GM18951 (cell line): Measurements from ENCODE around the gene IL26.

Experiments used
- POLR2A ChIP-seq: IDR thresholded peaks from 4 replicates; pipeline ENCODE4 v1.6.1; 2011; ENCODE audit warnings: mild to moderate bottlenecking; ENCODE audit not compliant: insufficient read length, insufficient read depth; ENCODE audit errors: extremely low read depth
- in situ Hi-C: fragments of 300-500 bp; cut with MboI; formaldehyde crosslinking; loops from one replicate; pipeline ENCODE4 v1.12.0; 2022; ENCODE audit warnings: low sequenced_read_pairs, mixed read lengths, inconsistent platforms; ENCODE audit not compliant: unreplicated experiment

Gene IL26

DNA sequence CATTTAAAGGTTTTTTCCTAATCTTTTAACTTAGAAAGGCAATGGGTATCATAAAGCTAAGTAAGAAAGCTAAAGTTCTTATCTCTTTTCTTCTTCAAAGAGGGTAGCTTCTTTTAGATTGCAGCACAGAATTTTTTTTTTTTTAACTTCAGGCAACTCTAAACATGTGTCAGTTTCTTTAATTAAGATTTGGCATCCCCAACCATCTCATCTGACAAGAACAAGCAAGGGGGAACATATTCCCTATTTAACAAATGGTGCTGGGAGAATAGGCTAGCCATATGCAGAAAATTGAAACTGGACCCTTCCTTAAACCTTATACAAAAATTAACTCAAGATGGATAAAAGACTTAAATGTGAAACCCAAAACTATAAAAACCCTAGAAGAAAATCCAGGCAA, 51.8 kb downstream of the IL26 start:
- no peak for TF ChIP-seq POLR2A
- in situ Hi-C loops, result no loop called here

DNA sequence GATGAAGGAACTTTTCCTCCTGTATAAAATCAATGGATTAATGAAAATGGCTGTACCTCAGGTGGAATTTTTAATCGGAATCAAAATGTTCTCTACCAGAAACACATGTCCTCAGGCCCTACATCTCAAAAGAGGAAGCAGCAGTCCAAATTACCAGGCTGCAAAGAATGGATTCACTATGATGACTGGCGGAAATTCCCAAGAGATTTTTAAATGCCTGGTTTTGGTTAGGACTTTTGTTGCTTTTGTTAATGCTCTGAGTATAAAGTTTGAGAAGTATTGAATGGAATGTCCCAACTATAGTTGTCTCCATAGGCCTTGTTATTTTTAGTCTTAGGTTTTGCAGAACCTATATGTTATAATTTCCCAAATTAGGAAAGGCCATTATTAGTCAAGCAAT, 54.9 kb downstream of the IL26 start:
- in situ Hi-C loops, result no loop called here
- TF ChIP-seq POLR2A, result no peak

DNA sequence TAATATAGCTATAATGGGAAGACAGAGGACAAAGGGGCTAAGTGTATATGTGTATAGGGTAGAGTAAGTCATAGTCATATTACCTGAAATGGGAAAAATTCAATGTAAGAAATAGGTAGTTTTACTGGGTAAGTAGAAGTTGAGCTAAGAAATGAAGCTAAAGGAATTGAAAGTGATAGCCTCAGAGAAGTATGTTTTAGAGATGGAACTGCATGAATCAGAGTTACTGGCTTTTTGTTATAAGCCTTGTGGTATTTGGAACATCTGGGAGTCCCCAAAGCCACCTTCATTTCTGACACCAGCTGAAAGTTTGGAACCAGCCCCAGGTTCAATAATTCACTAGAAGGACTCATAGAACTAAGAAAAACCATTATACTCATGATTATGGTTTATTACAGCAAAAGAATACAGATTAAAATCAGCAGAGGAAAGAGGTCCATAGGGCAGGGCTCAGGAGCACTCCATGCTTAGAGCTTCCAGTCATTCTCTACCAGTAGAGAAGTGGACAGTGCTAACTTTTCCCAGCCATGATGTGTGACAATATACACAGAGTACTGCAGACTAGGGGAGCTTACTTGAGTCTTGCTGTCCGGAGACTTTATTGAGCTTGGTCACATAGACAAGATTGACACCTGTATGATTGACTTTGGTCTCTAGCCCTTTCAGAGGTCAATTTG, 56.3 kb downstream of the IL26 start:
- in situ Hi-C loops, result no loop called here
- TF ChIP-seq POLR2A, result no peak

DNA sequence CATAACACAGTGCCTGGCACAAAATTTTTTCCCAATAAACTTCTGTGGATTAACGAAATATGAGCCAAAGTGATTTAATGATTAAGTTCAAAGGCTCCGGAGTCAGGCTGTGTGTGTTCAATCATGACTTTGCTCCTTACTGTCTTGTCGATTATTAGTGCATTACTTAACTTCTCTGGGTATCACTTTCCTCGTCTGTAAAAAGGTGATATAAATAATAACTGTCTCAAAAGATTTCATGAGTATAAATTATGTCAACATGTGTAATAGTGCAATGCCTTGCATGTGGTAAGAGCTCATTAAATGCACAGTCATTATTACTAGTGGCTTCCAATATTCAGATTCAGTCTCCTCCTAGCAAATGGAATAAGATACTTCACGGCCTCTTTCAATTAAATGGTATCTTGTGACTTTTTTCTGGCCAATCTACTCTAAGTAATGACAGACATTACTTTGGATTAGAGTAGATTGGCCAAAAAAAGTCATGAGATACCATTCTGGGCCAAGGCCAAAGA, 59.2 kb downstream of the IL26 start:
- TF ChIP-seq POLR2A, result no peak
- in situ Hi-C loops, result no loop called here

DNA sequence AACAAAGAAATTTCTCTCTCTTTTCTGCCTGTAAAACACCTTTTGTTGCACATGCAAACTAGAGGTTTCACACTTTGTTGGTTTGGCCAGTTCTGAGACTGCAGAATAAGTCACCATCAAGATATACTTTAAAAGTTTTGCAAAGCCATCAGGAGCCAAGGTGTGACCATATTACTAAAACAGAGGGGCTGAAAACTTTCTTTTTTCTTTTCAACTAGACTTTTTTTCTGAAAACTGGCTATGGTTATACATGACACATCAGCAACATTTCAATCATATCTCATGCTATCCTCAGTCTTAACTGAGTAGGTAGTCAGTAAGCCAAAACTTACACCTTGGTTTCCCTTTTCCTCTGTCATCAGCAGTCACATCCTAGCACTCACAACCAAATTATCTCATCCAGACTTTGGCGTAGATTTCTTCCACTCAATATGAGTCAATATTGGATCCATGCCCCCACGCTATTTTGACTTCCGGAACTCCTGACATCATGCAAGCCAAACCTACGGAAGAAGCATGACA, 62.0 kb downstream of the IL26 start:
- in situ Hi-C loops, result no loop called here
- no peak for TF ChIP-seq POLR2A

DNA sequence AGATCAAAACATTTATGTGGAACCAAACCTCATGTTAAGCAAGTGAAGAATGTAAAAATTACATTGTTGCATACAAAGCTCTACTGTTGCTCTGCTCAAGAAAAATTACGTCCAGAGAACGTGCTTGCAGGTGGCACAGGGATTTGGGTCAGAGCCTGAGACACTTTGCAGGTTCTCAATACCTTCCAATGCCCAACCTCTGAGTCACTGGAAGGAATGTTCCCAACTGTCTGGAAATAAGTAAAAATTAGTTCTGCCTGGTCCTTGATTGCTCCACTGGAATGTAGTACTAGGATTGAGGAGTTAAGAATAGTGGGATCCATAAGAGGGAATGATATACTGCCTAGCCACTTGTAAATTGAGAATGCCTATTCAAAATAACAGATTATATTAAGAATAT, 63.2 kb downstream of the IL26 start:
- in situ Hi-C loops, result no loop called here
- no peak for TF ChIP-seq POLR2A

DNA sequence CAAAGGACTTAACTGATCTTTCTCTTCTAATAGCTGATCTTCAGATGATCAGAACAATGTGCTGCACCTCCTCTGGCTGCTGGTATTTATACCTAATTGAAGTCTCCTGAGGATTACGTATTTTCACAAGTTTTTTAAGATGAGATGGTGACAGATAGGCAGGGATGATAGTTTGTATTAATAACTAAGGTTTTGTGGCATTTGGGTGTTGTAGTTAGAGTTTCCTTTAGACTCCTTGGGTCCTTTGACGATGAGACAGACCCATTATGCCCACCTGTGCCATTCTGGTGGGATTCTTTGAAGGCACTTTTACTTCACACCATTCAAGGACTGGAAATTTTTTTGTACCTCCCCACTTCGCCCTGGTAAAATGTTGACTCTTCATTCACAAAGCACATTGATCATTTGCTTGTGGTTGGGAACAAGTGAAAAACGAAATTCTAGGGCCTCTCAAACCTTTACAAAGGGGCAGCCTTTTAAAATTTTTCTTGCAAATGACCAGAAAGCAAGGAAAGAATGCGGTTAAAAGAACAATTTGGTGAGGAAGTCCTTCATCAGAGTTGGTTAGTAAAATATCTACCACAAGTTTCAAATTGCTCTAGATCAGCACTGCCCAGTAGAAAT, 65.8 kb downstream of the IL26 start, which contains the start of gene IFNG:
IFNG (minus strand) TSS at position 60 of the 624 bp plus-strand sequence. CDS start 125 bp downstream, outside the sequence.
- in situ Hi-C loops, result no loop called here
- no peak for TF ChIP-seq POLR2A

DNA sequence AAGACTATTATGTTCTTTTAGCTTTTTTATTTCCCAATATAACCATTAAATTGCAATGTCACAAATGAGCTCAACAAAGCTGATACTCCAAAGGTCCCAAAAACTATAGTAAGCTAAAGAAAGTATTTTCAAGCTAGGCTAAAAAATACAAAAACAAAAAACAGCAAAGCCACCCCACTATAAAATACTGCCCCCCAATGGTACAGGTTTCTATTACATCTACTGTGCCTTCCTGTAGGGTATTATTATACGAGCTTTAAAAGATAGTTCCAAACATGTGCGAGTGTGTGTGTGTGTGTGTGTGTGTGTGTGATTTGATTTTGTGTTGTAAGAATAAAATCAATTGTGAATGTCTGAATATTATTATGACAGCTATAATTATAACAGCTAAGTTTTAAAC, 67.2 kb downstream of the IL26 start:
- no peak for TF ChIP-seq POLR2A
- in situ Hi-C loops, result no loop called here

DNA sequence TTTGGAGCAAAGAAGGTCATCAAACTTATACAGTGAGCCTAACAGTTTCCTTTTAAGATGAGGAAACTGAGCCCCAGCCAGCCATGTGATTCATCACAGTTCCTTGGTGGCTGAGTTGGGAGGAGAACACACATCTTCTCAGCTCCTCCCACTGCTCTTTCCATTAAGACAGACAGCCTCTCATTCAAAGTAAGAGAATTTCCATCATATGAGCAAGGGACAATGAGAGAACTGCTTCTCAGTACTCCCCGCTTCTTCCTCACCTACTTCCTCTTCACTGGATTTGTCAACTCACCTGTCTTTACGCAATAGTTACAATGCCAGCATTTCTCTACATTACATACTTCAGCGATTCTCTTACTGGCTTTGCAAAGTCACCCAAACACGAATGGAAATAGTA, 68.2 kb downstream of the IL26 start:
- in situ Hi-C loops, result no loop called here
- TF ChIP-seq POLR2A, result no peak

DNA sequence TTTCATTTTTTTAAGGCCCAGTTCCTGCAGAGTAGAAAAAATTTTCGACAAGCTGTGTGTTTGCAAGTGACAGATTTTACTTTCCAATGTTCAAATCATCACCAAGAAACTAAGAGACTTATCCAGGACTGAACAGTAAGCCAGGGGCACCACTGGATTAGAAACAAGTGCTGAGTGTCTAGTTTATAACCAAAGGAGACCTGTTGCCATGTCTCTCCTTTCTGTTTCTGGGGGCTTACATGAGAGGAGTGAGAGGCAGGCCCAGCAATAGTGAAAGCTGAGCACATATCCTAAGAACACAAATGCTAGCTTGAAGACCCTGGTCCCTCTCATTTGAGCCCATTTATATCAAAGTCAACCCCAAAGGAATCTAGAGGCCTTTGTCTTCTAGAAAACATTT, 69.0 kb downstream of the IL26 start:
- in situ Hi-C loops, result no loop called here
- no peak for TF ChIP-seq POLR2A

DNA sequence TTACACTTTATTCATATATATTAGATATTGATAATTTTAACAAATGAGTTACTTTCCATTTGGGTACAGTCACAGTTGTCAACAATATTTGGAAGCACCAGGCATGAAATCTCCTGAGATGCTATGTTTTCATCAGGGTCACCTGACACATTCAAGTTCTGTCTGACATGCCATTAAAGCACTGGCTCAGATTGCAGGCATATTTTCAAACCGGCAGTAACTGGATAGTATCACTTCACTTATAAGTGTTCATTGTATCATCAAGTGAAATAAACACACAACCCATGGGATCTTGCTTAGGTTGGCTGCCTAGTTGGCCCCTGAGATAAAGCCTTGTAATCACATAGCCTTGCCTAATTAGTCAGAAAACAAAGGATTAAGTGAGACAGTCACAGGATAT, 70.8 kb downstream of the IL26 start:
- TF ChIP-seq POLR2A, result no peak
- in situ Hi-C loops, result no loop called here
